ENCODE measurements around the gene ELOVL2.

GRCh38 chr6:11093376-11093625 lies 49.2 kb upstream of the ELOVL2 start:
- TF ChIP-seq POLR2A (IDR thresholded peaks at IDR 0.05) (no peak), CTCF (IDR thresholded peaks at IDR 0.05) (no peak)
